ENCODE measurements around the gene CCDC73. TPM values are rescaled to one million over a fixed set of nuclear protein-coding genes. Genes with fewer than 3 reads are reported as not detected.
"Not testable (repeated sequence)": the region's sequence is repeated elsewhere in the genome, so short reads cannot be mapped to it uniquely, and the experiment has no call there.

The CCDC73 gene
- total RNA-seq, 1 donor from 2014 or later = 0.09 TPM

GRCh38 chr11:32613500-32614151 is 180.8 kb downstream of the CCDC73 start:
- no peaks in the 10 kb centered on the region for H3K36me3 ChIP-seq
- H3K4me3 ChIP-seq = no peak overlapping the region
- no peaks in the 10 kb centered on the region for H3K4me1 ChIP-seq
- no peak overlapping the region for H3K27ac ChIP-seq
- intact Hi-C loops (cut with DNase I) = no loop called here
- DNase-seq = no peak
- ATAC-seq = no peak
- H3K9me3 ChIP-seq = no peaks in the 10 kb centered on the region
- no peak for TF ChIP-seq CTCF (IDR thresholded peaks at IDR 0.05)
- no peaks in the 10 kb centered on the region for H3K27me3 ChIP-seq (ENCODE audit: low read depth)

GRCh38 chr11:32610797-32611352 is 183.6 kb downstream of the CCDC73 start:
- Histone ChIP-seq H3K4me3 (no peak overlapping the region), H3K27ac (no peak overlapping the region), H3K36me3 (peaks cover 5% of the 10 kb centered on the region), H3K4me1 (no peaks in the 10 kb centered on the region), H3K27me3 (ENCODE audit: low read depth) (no peaks in the 10 kb centered on the region), H3K9me3 (no peaks in the 10 kb centered on the region)
- TF ChIP-seq CTCF (IDR thresholded peaks at IDR 0.05) = no peak
- intact Hi-C loops (cut with DNase I) = no loop called here
- DNase-seq (no peak), ATAC-seq (no peak)

GRCh38 chr11:32608826-32609225 is 185.6 kb downstream of the CCDC73 start:
- intact Hi-C loops (cut with DNase I) = not testable (repeated sequence)

GRCh38 chr11:32606220-32606619 is 188.2 kb downstream of the CCDC73 start:
- intact Hi-C loops (cut with DNase I) = no loop called here
- TF ChIP-seq CTCF (IDR thresholded peaks at IDR 0.05) = no peak
- H3K27me3 ChIP-seq (ENCODE audit: low read depth) = no peaks in the 10 kb centered on the region

More at GRCh38 chr11:32608826-32609225, 185.6 kb downstream of the CCDC73 start:
- peaks cover 25% of the 10 kb centered on the region for H3K36me3 ChIP-seq
- not testable (repeated sequence) for H3K9me3 ChIP-seq; H3K27me3 ChIP-seq (ENCODE audit: low read depth); H3K27ac ChIP-seq; ATAC-seq; H3K4me1 ChIP-seq; DNase-seq; H3K4me3 ChIP-seq

GRCh38 chr11:32602657-32603415 is 191.6 kb downstream of the CCDC73 start:
- no peak for TF ChIP-seq CTCF (IDR thresholded peaks at IDR 0.05)
- Histone ChIP-seq H3K27me3 (ENCODE audit: low read depth) (no peaks in the 10 kb centered on the region), H3K27ac (no peak overlapping the region), H3K36me3 (peaks cover 83% of the 10 kb centered on the region), H3K4me1 (no peaks in the 10 kb centered on the region), H3K9me3 (no peaks in the 10 kb centered on the region), H3K4me3 (no peak overlapping the region)
- intact Hi-C loops (cut with DNase I) = no loop called here
- ATAC-seq (no peak), DNase-seq (no peak)

More at GRCh38 chr11:32606220-32606619, 188.2 kb downstream of the CCDC73 start:
- H3K36me3 ChIP-seq = peaks cover 51% of the 10 kb centered on the region
- ATAC-seq (no peak), DNase-seq (no peak)
- no peaks in the 10 kb centered on the region for H3K9me3 ChIP-seq
- no peak overlapping the region for H3K4me3 ChIP-seq
- no peak overlapping the region for H3K27ac ChIP-seq
- H3K4me1 ChIP-seq = no peaks in the 10 kb centered on the region

- intact Hi-C loops (cut with DNase I) = no loop called here
- H3K36me3 ChIP-seq = peaks cover 98% of the 10 kb centered on the region
- H3K27me3 ChIP-seq (ENCODE audit: low read depth) = no peaks in the 10 kb centered on the region
- no peaks in the 10 kb centered on the region for H3K9me3 ChIP-seq
- no peak for TF ChIP-seq CTCF (IDR thresholded peaks at IDR 0.05)
- no peak overlapping the region for H3K27ac ChIP-seq
- DNase-seq (no peak), ATAC-seq (no peak)
- no peaks in the 10 kb centered on the region for H3K4me1 ChIP-seq
- H3K4me3 ChIP-seq = no peak overlapping the region
Observed at GRCh38 chr11:32597921-32598320, 196.5 kb downstream of the CCDC73 start.

GRCh38 chr11:32596114-32596513 is 198.3 kb downstream of the CCDC73 start:
- H3K27me3 ChIP-seq (ENCODE audit: low read depth); H3K27ac ChIP-seq; H3K4me1 ChIP-seq; DNase-seq; ATAC-seq; H3K9me3 ChIP-seq; intact Hi-C loops (cut with DNase I); H3K4me3 ChIP-seq: not testable (repeated sequence)
- H3K36me3 ChIP-seq = peaks cover 98% of the 10 kb centered on the region
